ENCODE data around the gene ZNF365.

The ZNF365 gene

GRCh38 chr10:62336404-62336803 lies 37.8 kb upstream of the ZNF365 start:
- no peak overlapping the region for H3K27ac ChIP-seq
- H3K27me3 ChIP-seq (ENCODE audit: control insufficient read depth, insufficient read depth, low read length) = no peaks in the 10 kb centered on the region
- H3K79me2 ChIP-seq = no peaks in the 10 kb centered on the region
- H3K9ac ChIP-seq = no peak overlapping the region
- TF ChIP-seq CTCF (IDR thresholded peaks at IDR 0.05) = no peak
- no peaks in the 10 kb centered on the region for H3K4me1 ChIP-seq
- H2AFZ ChIP-seq = no peak overlapping the region
- H3K4me2 ChIP-seq (ENCODE audit: low read length) = no peak overlapping the region
- H3K4me3 ChIP-seq (ENCODE audit: low read depth, low read length) = no peak overlapping the region
- H3K36me3 ChIP-seq (ENCODE audit: control insufficient read depth, insufficient read depth, low read length) = no peaks in the 10 kb centered on the region
- no peaks in the 10 kb centered on the region for H3K9me3 ChIP-seq (ENCODE audit: control insufficient read depth, low read length)

GRCh38 chr10:62341419-62341818 lies 32.8 kb upstream of the ZNF365 start:
- Histone ChIP-seq H3K4me2 (ENCODE audit: low read length) (no peak overlapping the region), H3K27ac (no peak overlapping the region), H3K9ac (no peak overlapping the region), H3K4me3 (ENCODE audit: low read depth, low read length) (no peak overlapping the region), H3K36me3 (ENCODE audit: control insufficient read depth, insufficient read depth, low read length) (no peaks in the 10 kb centered on the region), H3K4me1 (no peaks in the 10 kb centered on the region), H3K27me3 (ENCODE audit: control insufficient read depth, insufficient read depth, low read length) (no peaks in the 10 kb centered on the region), H3K79me2 (no peaks in the 10 kb centered on the region), H3K9me3 (ENCODE audit: control insufficient read depth, low read length) (no peaks in the 10 kb centered on the region), H2AFZ (no peak overlapping the region)
- TF ChIP-seq CTCF (IDR thresholded peaks at IDR 0.05) = no peak

GRCh38 chr10:62343000-62343399 lies 31.2 kb upstream of the ZNF365 start:
- no peak for TF ChIP-seq CTCF (IDR thresholded peaks at IDR 0.05)
- Histone ChIP-seq H3K9ac (no peak overlapping the region), H3K27me3 (ENCODE audit: control insufficient read depth, insufficient read depth, low read length) (no peaks in the 10 kb centered on the region), H3K4me3 (ENCODE audit: low read depth, low read length) (no peak overlapping the region), H3K9me3 (ENCODE audit: control insufficient read depth, low read length) (no peaks in the 10 kb centered on the region), H3K4me2 (ENCODE audit: low read length) (no peak overlapping the region), H3K27ac (no peak overlapping the region), H2AFZ (no peak overlapping the region), H3K36me3 (ENCODE audit: control insufficient read depth, insufficient read depth, low read length) (peaks cover 2% of the 10 kb centered on the region), H3K79me2 (no peaks in the 10 kb centered on the region), H3K4me1 (no peaks in the 10 kb centered on the region)

- no peak overlapping the region for H3K4me2 ChIP-seq (ENCODE audit: low read length)
- no peak overlapping the region for H3K27ac ChIP-seq
- no peaks in the 10 kb centered on the region for H3K9me3 ChIP-seq (ENCODE audit: control insufficient read depth, low read length)
Observed at GRCh38 chr10:62348029-62348428, 26.1 kb upstream of the ZNF365 start.

More at GRCh38 chr10:62348029-62348428, 26.1 kb upstream of the ZNF365 start:
- H3K36me3 ChIP-seq (ENCODE audit: control insufficient read depth, insufficient read depth, low read length) = peaks cover 2% of the 10 kb centered on the region
- no peak overlapping the region for H3K9ac ChIP-seq
- no peak overlapping the region for H2AFZ ChIP-seq
- no peaks in the 10 kb centered on the region for H3K79me2 ChIP-seq
- H3K4me1 ChIP-seq = no peaks in the 10 kb centered on the region
- H3K27me3 ChIP-seq (ENCODE audit: control insufficient read depth, insufficient read depth, low read length) = no peaks in the 10 kb centered on the region
- TF ChIP-seq CTCF (IDR thresholded peaks at IDR 0.05) = no peak
- H3K4me3 ChIP-seq (ENCODE audit: low read depth, low read length) = no peak overlapping the region
